CD4-positive, alpha-beta T cell (primary cell): ENCODE results near the gene HIVEP1. TPM values are rescaled to one million over a fixed set of nuclear protein-coding genes. Genes with fewer than 3 reads are reported as not detected.

Source experiments
- ATAC-seq: fragments of 200-7000 bp; cut with Tn5 transposase; one replicate; pipeline ENCODE4 v1.10.0; 2022; ENCODE audit warnings: mild to moderate bottlenecking; ENCODE audit not compliant: poor library complexity
- CTCF ChIA-PET: fragments of 350-600 bp; sonication (Branson Sonifier 250); formaldehyde crosslinking; loops from one replicate; lab custom pipeline; 2021; ENCODE audit warnings: antibody characterized with exemption, inconsistent platforms; lab: Charles Lee
- POLR2A ChIA-PET: fragments of 350-600 bp; sonication (Branson Sonifier 250); formaldehyde crosslinking; loops from one replicate; lab custom pipeline; 2021; ENCODE audit warnings: antibody characterized with exemption, inconsistent platforms; lab: Charles Lee
- DNase-seq, 14 experiments: peaks; one replicate each; pipeline ENCODE4 v3.0.0-alpha.2; 2013 to 2020; ENCODE audit warnings: mixed read lengths in 2 of 14
- H3K27ac ChIP-seq, 2 donors: one replicate each; pipeline versions ENCODE4 v1.5.1 to v1.7.0; 2013; ENCODE audit warnings: low read length in 2 of 2, low read depth in 1 of 2, mild to moderate bottlenecking in 1 of 2
- H3K27me3 ChIP-seq, 2 experiments: 1 replicate in 1 of 2; 2 replicates in 1 of 2; pipeline versions ENCODE4 v1.6.1 to v1.7.0; 2013; ENCODE audit warnings: low read length in 2 of 2, control low read depth in 1 of 2, mild to moderate bottlenecking in 1 of 2, moderate library complexity in 1 of 2; ENCODE audit not compliant: insufficient read depth in 2 of 2, control insufficient read depth in 1 of 2
- H3K36me3 ChIP-seq: one replicate; pipeline ENCODE4 v1.6.1; 2013; ENCODE audit warnings: low read length, control low read depth; ENCODE audit not compliant: insufficient read depth
- H3K4me1 ChIP-seq: one replicate; pipeline ENCODE4 v1.6.1; 2013; ENCODE audit warnings: low read length, control low read depth; ENCODE audit not compliant: insufficient read depth
- H3K4me3 ChIP-seq: one replicate; pipeline ENCODE4 v1.5.1; 2013; ENCODE audit warnings: mild to moderate bottlenecking, low read length, moderate library complexity
- H3K9me3 ChIP-seq, 2 experiments: 1 replicate in 1 of 2; 2 replicates in 1 of 2; pipeline versions ENCODE4 v1.6.1 to v1.7.0; 2013; ENCODE audit warnings: low read length in 2 of 2, mild to moderate bottlenecking in 2 of 2, control low read depth in 1 of 2, moderate library complexity in 1 of 2; ENCODE audit not compliant: control insufficient read depth in 1 of 2, insufficient read depth in 1 of 2
- H3K27ac Mint-ChIP-seq: one replicate; pipeline ENCODE4 v1.8.0; 2020; ENCODE audit warnings: mixed read lengths
- H3K27me3 Mint-ChIP-seq: one replicate; pipeline ENCODE4 v1.8.0; 2021; ENCODE audit warnings: mixed read lengths
- H3K36me3 Mint-ChIP-seq: one replicate; pipeline ENCODE4 v1.8.0; 2021; ENCODE audit warnings: low read depth, mixed read lengths
- H3K4me1 Mint-ChIP-seq: one replicate; pipeline ENCODE4 v1.8.0; 2021; ENCODE audit warnings: low read depth, mixed read lengths
- H3K4me3 Mint-ChIP-seq: one replicate; pipeline ENCODE4 v1.8.0; 2020; ENCODE audit warnings: mild to moderate bottlenecking, mixed read lengths
- H3K9me3 Mint-ChIP-seq: one replicate; pipeline ENCODE4 v1.8.0; 2020; ENCODE audit warnings: mixed read lengths
- intact Hi-C, 2 experiments: fragments of 100-400 bp; cut with DNase I in 1 of 2; cut with micrococcal nuclease in 1 of 2; formaldehyde crosslinking; loops; one replicate each; pipeline versions ENCODE4 v1.15.1 to v1.9.0; 2023 to 2025; cut with DNase I, micrococcal nuclease
- total RNA-seq, 174 experiments: library from RNA in 2 of 174; stranded (reverse) in 2 of 174; gene quantifications; one replicate each; pipeline ENCODE4 v1.2.3 and lab custom pipeline; 2021 to 2026
- TF ChIP-seq, protein P1 (sequence below): fragments of 200-600 bp; IDR thresholded peaks from one replicate; pipeline ENCODE4 v1.8.0; 2022; ENCODE audit warnings: antibody characterized with exemption, mild to moderate bottlenecking

The HIVEP1 gene
- total RNA-seq, 2 experiments from 2014 or later = 76.3 to 78.8 TPM

DNA sequence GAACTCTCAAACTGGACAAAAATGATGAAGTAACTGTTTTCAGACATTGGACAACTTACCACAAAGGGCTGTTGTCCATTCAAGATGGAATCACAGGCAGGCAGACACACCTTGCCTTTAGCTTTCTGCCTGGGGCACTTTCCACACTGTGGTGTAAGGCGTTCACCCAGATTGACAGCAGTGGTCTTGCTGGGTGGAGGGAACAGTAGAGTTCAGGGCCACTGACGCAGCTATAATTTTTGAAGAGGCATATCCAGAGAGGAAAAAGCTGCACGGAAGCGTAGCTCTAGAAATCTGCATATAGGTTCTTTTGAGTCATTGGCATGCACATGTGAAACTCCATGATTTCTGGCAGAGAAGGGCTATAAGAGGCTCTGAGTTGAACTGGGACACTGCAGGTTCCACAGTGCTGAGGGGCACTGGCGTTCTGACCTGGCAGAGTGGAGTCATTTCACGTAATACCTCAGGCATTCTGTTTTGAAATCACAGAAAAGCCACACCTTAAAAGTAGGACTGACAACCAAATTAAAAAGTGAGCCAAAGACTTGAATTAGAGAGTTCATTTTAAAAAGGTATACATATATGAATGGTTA lies 173.1 kb downstream of the HIVEP1 start:
- no peaks in the 10 kb centered on the region for H3K9me3 ChIP-seq
- no peaks in the 10 kb centered on the region for H3K4me1 ChIP-seq
- TF ChIP-seq, protein P1, sequence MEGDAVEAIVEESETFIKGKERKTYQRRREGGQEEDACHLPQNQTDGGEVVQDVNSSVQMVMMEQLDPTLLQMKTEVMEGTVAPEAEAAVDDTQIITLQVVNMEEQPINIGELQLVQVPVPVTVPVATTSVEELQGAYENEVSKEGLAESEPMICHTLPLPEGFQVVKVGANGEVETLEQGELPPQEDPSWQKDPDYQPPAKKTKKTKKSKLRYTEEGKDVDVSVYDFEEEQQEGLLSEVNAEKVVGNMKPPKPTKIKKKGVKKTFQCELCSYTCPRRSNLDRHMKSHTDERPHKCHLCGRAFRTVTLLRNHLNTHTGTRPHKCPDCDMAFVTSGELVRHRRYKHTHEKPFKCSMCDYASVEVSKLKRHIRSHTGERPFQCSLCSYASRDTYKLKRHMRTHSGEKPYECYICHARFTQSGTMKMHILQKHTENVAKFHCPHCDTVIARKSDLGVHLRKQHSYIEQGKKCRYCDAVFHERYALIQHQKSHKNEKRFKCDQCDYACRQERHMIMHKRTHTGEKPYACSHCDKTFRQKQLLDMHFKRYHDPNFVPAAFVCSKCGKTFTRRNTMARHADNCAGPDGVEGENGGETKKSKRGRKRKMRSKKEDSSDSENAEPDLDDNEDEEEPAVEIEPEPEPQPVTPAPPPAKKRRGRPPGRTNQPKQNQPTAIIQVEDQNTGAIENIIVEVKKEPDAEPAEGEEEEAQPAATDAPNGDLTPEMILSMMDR = no peak
- H3K36me3 Mint-ChIP-seq = no peaks in the 10 kb centered on the region
- intact Hi-C loops = no loop called here
- ChIA-PET POLR2A (no interaction called here), CTCF (no interaction called here)
- H3K27me3 ChIP-seq = no peaks in the 10 kb centered on the region
- no peak overlapping the region for H3K4me3 Mint-ChIP-seq
- no peaks in the 10 kb centered on the region for H3K9me3 Mint-ChIP-seq
- H3K27me3 Mint-ChIP-seq = no peaks in the 10 kb centered on the region
- ATAC-seq (no peak), DNase-seq (no peak)
- no peak overlapping the region for H3K4me3 ChIP-seq
- H3K36me3 ChIP-seq = no peaks in the 10 kb centered on the region
- no peak overlapping the region for H3K27ac Mint-ChIP-seq
- H3K27ac ChIP-seq = no peak overlapping the region
- no peaks in the 10 kb centered on the region for H3K4me1 Mint-ChIP-seq

DNA sequence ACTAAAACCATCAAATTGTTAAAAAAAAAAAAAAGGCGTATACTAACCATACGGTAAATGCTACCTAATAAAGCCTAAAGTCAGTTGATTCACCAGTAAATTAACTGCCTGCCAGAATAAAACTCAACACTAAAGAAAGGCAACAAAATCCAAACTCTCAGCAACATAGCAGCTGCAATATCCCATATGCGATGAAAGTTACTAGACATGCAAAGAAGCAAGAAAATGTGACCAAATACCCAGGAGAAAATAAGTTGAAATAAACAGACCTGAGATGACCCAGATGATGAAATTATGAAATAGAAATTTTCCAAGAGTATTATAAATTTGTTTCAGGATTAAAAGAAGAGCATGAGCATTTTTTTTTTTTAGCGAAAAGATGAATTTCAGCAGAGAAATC lies 174.4 kb downstream of the HIVEP1 start:
- H3K36me3 ChIP-seq = no peaks in the 10 kb centered on the region
- H3K27ac Mint-ChIP-seq = no peak overlapping the region
- ChIA-PET CTCF (no interaction called here), POLR2A (no interaction called here)
- no peaks in the 10 kb centered on the region for H3K9me3 Mint-ChIP-seq
- no peak overlapping the region for H3K4me3 ChIP-seq
- no peak for ATAC-seq
- H3K27me3 Mint-ChIP-seq = no peaks in the 10 kb centered on the region
- intact Hi-C loops = no loop called here
- TF ChIP-seq, protein P1 = no peak
- no peaks in the 10 kb centered on the region for H3K36me3 Mint-ChIP-seq
- H3K27ac ChIP-seq = no peak overlapping the region
- no peak overlapping the region for H3K4me3 Mint-ChIP-seq
- no peak for DNase-seq
- no peaks in the 10 kb centered on the region for H3K27me3 ChIP-seq
- H3K4me1 ChIP-seq = no peaks in the 10 kb centered on the region
- H3K4me1 Mint-ChIP-seq = no peaks in the 10 kb centered on the region
- H3K9me3 ChIP-seq = no peaks in the 10 kb centered on the region

DNA sequence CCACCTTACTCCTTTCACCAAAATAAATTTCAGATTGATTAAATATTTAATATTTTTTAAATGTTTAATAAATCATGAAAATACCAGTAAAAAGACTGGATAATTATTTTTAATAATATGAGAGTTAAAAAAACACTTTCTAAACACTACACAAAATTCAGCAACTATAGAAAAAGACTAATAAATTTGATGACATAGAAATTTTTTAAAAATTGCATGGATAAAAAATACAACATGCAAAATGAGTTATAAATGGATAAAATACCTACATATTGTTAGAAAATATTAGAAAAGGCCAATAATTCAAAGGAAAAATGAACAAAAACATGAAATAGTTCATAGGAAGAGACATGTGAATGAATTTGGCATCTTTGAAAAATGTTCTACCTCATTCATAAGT lies 177.0 kb downstream of the HIVEP1 start:
- Histone ChIP-seq H3K36me3 (no peaks in the 10 kb centered on the region), H3K27me3 (no peaks in the 10 kb centered on the region), H3K4me3 (no peak overlapping the region), H3K4me1 (no peaks in the 10 kb centered on the region), H3K9me3 (no peaks in the 10 kb centered on the region), H3K27ac (no peak overlapping the region)
- H3K4me3 Mint-ChIP-seq = no peak overlapping the region
- H3K27me3 Mint-ChIP-seq = no peaks in the 10 kb centered on the region
- H3K27ac Mint-ChIP-seq = no peak overlapping the region
- POLR2A ChIA-PET = no interaction called here
- H3K36me3 Mint-ChIP-seq = no peaks in the 10 kb centered on the region
- intact Hi-C loops = no loop called here
- H3K4me1 Mint-ChIP-seq = no peaks in the 10 kb centered on the region
- DNase-seq (no peak), ATAC-seq (no peak)
- H3K9me3 Mint-ChIP-seq = no peaks in the 10 kb centered on the region
- CTCF ChIA-PET = no interaction called here
- TF ChIP-seq, protein P1 = no peak
